ENCODE results near the gene CBX2.

Gene CBX2

DNA sequence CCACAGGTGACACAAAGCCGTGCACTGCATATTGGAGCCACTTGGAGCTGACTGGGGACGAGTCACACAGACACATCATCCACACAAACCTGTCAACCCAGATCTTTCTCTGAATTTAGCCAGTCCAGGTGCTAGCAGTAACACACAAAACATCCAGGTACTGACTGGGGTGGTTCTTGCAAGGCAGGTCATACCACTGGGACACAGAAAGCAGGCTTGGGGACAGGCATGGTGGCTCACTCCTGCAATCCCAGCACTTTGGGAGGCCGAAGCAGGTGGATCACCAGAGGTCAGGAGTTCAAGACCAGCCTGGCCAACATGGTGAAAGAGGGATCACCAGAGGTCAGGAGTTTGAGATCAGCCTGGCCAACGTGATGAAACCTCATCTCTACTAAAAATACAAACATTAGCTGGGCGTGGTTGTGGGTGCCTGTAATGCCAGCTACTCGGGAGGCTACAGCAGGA, 32.3 kb upstream of the CBX2 start:
- in situ Hi-C loops (cut with HindIII; ENCODE audit: low pct_ligation_motif_present, low sequenced_read_pairs), result no loop called here
- peaks cover 36% of the 10 kb centered on the region for H3K27me3 ChIP-seq (replicated peaks)
- H3K4me3 ChIP-seq (ENCODE audit: low read depth, low read length), result no peak overlapping the region
- no peak for DNase-seq
- H3K27ac ChIP-seq, result no peak overlapping the region
- TF ChIP-seq, protein P1, sequence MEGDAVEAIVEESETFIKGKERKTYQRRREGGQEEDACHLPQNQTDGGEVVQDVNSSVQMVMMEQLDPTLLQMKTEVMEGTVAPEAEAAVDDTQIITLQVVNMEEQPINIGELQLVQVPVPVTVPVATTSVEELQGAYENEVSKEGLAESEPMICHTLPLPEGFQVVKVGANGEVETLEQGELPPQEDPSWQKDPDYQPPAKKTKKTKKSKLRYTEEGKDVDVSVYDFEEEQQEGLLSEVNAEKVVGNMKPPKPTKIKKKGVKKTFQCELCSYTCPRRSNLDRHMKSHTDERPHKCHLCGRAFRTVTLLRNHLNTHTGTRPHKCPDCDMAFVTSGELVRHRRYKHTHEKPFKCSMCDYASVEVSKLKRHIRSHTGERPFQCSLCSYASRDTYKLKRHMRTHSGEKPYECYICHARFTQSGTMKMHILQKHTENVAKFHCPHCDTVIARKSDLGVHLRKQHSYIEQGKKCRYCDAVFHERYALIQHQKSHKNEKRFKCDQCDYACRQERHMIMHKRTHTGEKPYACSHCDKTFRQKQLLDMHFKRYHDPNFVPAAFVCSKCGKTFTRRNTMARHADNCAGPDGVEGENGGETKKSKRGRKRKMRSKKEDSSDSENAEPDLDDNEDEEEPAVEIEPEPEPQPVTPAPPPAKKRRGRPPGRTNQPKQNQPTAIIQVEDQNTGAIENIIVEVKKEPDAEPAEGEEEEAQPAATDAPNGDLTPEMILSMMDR (IDR thresholded peaks at IDR 0.05; ENCODE audit: low read depth, low read length, missing control alignments), result no peak
- H3K36me3 ChIP-seq (replicated peaks), result no peaks in the 10 kb centered on the region

DNA sequence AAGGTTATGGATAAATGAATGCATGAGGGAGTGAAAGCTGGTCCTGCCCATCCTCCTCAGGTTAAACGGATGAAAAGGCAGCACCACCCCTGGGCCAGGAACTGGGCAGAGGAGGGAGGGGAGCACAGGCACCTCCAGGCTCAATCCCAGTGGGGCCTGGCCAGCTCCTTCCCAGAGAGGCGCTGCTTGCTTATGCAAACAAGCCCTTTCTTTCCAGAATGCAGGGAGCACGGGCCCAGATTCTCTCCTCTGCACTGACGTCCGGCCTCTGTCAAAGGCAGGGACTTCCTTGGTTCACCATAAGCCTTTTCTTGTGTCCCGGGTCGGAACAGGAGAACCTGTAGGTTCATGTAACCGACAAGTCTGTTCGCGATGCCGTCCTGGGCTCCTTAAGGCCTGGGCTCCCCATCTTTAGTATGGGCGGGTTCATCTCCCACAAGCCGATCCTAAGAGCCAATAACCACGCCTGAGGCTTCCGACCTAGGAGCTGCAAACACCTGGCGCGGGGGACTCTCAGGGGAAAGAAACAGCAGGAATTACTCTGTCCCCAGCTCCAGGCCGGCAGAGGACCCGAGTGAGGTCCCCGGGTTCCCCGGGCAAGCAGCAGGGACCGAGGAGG, 30.9 kb upstream of the CBX2 start:
- H3K27ac ChIP-seq, result no peak overlapping the region
- H3K36me3 ChIP-seq (replicated peaks), result no peaks in the 10 kb centered on the region
- no peak overlapping the region for H3K4me3 ChIP-seq (ENCODE audit: low read depth, low read length)
- peaks cover 34% of the 10 kb centered on the region for H3K27me3 ChIP-seq (replicated peaks)
- TF ChIP-seq, protein P1 (IDR thresholded peaks at IDR 0.05; ENCODE audit: low read depth, low read length, missing control alignments), result no peak
- in situ Hi-C loops (cut with HindIII; ENCODE audit: low pct_ligation_motif_present, low sequenced_read_pairs), result no loop called here
- DNase-seq, result no peak

DNA sequence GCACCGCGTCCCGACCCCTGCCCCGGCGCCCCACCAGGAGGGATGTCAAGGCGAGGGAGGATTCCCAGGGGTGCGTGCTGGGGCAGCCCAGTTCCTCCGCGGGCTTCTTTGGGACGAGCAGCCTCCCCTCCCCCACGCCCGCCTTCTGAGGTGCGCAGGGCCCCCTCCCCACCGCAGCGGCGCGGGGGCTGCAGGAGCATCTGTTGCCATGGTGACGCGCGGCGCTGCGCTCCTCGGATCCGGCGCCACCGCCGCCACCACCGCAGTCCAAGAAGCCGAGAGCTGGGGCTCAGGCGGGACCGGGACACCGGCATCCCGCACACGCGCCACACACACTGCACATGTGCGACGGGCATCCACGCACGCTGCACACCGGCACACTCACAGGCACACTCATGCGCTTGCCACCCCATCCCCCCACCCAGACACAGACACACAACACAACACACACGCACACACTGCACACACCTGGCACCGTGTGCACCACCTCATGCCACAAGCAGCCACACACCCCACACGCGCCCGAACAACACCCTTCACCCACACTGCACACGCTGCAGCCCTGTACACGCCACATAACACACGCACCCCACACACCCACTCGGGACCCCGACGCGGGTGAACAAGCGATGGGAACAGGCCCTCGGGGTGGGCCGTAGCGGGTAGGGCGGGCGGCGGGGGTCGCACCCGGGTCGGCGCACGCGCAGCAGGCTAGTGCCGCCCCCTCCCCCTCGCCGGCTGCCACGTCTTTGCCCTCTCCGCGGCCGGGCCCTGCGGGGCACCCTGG, 30.2 kb upstream of the CBX2 start:
- in situ Hi-C loops (cut with HindIII; ENCODE audit: low pct_ligation_motif_present, low sequenced_read_pairs), result no loop called here
- H3K27ac ChIP-seq, result no peak overlapping the region
- no peak for DNase-seq
- no peak overlapping the region for H3K4me3 ChIP-seq (ENCODE audit: low read depth, low read length)
- TF ChIP-seq, protein P1 (IDR thresholded peaks at IDR 0.05; ENCODE audit: low read depth, low read length, missing control alignments), result no peak
- peaks cover 34% of the 10 kb centered on the region for H3K27me3 ChIP-seq (replicated peaks)
- no peaks in the 10 kb centered on the region for H3K36me3 ChIP-seq (replicated peaks)

DNA sequence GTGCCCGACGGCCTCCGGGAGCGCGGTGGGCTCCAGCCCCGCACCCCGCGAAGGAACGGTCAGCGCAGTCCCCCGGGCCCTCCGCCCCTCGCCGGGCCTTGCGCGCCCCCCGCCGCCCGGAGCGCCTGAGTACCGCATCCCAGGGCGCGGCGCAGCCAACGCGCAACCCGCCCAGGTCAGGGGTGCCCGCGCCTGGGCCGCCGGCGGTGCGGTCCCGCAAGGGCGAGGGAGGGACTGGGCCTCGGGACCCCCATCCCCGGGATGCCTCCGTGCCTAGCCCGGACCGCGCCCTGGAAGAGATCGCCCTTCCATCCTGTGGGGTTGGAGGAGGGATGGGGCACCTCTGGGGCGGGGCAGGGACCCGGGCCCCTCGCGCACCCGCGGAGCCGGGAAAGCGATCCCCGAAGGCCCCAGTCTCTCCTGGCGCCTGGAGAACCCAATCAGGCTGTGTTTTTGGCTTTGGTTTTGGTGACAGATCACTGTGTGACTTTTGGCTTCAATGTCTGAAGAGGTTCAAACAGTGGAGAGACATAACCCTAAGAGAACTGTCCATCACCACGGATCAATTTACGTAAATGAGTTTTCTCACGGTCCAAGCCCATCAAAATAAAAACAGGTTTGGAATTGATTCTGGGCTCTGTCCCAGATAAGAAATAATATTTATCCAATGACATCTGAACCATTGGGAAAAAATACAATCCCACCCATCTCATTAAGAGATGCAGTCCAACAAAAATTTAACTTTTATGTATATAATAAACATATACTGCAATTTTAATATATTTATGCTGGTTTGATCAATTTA, 29.5 kb upstream of the CBX2 start:
- peaks cover 35% of the 10 kb centered on the region for H3K27me3 ChIP-seq (replicated peaks)
- no peak overlapping the region for H3K4me3 ChIP-seq (ENCODE audit: low read depth, low read length)
- in situ Hi-C loops (cut with HindIII; ENCODE audit: low pct_ligation_motif_present, low sequenced_read_pairs), result no loop called here

DNA sequence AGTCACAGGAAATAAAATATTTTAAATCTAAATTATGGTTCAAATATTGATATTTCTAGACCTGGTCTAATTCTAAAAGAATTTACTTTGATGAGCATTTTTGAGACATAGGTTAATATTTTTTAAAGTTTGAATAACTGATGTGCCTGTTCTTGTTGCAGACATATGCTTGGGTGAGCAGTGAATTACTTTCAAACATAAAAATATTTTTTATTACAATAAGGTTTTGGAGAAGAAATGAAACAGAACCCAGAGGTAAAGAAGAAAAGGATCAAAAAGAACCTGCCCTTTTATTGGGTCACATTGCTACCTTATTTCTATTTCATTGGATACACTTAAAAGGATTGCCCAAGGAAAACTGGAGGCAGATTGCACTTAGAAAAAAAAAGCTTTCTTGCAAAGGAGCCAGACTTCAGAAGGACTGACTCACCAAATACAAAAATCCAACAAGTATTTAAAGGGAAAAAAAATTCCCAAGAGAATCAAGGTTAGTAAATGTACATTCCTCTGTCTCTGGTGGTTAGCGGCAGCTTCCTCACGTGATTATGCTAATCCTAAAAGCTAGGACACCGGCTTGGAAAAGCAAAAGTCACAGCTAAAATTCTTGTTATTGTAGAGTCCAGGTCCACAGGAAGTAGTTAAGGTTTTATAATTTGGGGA, 28.7 kb upstream of the CBX2 start:
- TF ChIP-seq, protein P1 (IDR thresholded peaks at IDR 0.05; ENCODE audit: low read depth, low read length, missing control alignments), result no peak
- in situ Hi-C loops (cut with HindIII; ENCODE audit: low pct_ligation_motif_present, low sequenced_read_pairs), result no loop called here
- Histone ChIP-seq H3K36me3 (replicated peaks) (no peaks in the 10 kb centered on the region), H3K4me3 (ENCODE audit: low read depth, low read length) (no peak overlapping the region), H3K27me3 (replicated peaks) (peaks cover 31% of the 10 kb centered on the region), H3K27ac (no peak overlapping the region)
- peak; percentile 13 for DNase-seq

More for the DNA sequence above, 29.5 kb upstream of the CBX2 start:
- Histone ChIP-seq H3K36me3 (replicated peaks) (no peaks in the 10 kb centered on the region), H3K27ac (no peak overlapping the region)
- DNase-seq, result no peak
- TF ChIP-seq, protein P1 (IDR thresholded peaks at IDR 0.05; ENCODE audit: low read depth, low read length, missing control alignments), result no peak

Measured in brain microvascular endothelial cell (primary cell).